Chondrocyte (in vitro differentiated cells): ENCODE results near the gene ZBTB7B. TPM values are rescaled to one million over a fixed set of nuclear protein-coding genes. Genes with fewer than 3 reads are reported as not detected.

ENCODE experiments used
- DNase-seq: peaks from one replicate; pipeline ENCODE4 v3.0.0; 2021; ENCODE audit warnings: mixed read lengths, low spot score
- H3K27ac Mint-ChIP-seq: one replicate; pipeline ENCODE4 v1.8.0; 2021; ENCODE audit warnings: mild to moderate bottlenecking, moderate library complexity, mixed read lengths; ENCODE audit not compliant: unreplicated experiment
- H3K27me3 Mint-ChIP-seq: 2 replicates; pipeline ENCODE4 v1.8.0; 2021; ENCODE audit warnings: low read depth, mixed read lengths
- H3K36me3 Mint-ChIP-seq: 2 replicates; pipeline ENCODE4 v1.8.0; 2021; ENCODE audit warnings: low read depth, mixed read lengths
- H3K4me1 Mint-ChIP-seq: 2 replicates; pipeline ENCODE4 v1.8.0; 2021; ENCODE audit warnings: low read depth, mild to moderate bottlenecking, mixed read lengths
- H3K4me3 Mint-ChIP-seq: one replicate; pipeline ENCODE4 v1.8.0; 2021; ENCODE audit warnings: mild to moderate bottlenecking, moderate library complexity, mixed read lengths; ENCODE audit not compliant: unreplicated experiment
- H3K9me3 Mint-ChIP-seq: 2 replicates; pipeline ENCODE4 v1.8.0; 2021; ENCODE audit warnings: low read depth, mixed read lengths
- long read RNA-seq: library from polyadenylated mRNA; stranded (forward); transcript quantifications from one replicate; pipeline ENCODE4 v2.0.0, GENCODE V29; 2021
- total RNA-seq: library from RNA; stranded (reverse); gene quantifications from 3 replicates; pipeline ENCODE4 v1.2.1, GENCODE V29; 2021
- TF ChIP-seq, protein P1 (sequence below): fragments of 200-600 bp; sonication (generic); IDR thresholded peaks from 2 replicates; pipeline ENCODE4 v1.5.0; 2021; ENCODE audit warnings: antibody characterized with exemption, mild to moderate bottlenecking, moderate library complexity

ZBTB7B gene
- total RNA-seq = 34.8 to 42.9 TPM (median 41.1 TPM) in 3 replicates
- long read RNA-seq, partial matches to known transcripts = 7 of 12 reads
- long read RNA-seq, other reads (novel, unspliced or antisense) = 0 of 12 reads

DNA sequence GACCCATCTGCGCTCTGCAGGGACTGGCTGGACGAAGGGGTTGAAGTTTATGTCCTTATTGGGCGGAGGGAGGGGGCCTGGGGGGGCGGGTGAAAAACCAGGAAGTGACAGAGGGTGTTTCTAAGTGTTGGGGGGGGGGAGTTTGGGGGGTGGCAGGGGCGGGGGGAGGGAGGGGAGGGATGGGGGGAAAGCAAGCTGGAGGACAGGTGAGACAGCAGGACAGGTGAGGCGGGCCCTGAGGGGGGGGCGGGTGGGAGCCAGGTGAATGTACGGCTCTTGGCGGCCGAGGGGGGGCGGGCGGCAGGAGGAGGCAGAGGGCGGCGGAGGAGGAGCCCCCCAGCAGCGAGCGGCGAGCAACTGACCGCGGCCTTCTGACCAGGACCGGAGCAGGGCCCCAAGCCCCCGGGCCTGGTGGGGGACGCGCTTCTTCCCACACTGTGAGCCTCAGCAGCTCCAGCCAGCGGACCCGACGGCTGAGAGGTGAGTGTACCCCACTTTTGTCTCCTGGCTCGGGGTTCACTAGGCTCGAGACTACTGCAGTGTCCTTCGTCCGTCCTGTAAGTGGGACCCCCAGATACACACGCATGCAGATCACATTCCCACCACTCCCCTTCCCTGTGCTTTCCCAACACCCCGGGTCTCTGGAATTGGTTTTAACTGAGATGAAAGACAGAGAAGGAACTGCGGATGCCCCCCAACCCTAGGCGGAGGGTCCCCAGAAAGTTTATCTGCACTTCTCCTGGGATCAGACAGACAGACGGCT, at the start of gene ZBTB7B:
ZBTB7B (plus strand) TSS at position 339 of the 763 bp plus-strand sequence. CDS start 11,859 bp downstream, outside the sequence.
- H3K36me3 Mint-ChIP-seq = no peaks in the 10 kb centered on the region
- peak within 1 kb of the TSS; percentile 92 for H3K4me3 Mint-ChIP-seq
- peaks cover 38% of the 10 kb centered on the region for H3K4me1 Mint-ChIP-seq
- TF ChIP-seq, protein P1, sequence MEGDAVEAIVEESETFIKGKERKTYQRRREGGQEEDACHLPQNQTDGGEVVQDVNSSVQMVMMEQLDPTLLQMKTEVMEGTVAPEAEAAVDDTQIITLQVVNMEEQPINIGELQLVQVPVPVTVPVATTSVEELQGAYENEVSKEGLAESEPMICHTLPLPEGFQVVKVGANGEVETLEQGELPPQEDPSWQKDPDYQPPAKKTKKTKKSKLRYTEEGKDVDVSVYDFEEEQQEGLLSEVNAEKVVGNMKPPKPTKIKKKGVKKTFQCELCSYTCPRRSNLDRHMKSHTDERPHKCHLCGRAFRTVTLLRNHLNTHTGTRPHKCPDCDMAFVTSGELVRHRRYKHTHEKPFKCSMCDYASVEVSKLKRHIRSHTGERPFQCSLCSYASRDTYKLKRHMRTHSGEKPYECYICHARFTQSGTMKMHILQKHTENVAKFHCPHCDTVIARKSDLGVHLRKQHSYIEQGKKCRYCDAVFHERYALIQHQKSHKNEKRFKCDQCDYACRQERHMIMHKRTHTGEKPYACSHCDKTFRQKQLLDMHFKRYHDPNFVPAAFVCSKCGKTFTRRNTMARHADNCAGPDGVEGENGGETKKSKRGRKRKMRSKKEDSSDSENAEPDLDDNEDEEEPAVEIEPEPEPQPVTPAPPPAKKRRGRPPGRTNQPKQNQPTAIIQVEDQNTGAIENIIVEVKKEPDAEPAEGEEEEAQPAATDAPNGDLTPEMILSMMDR = peak; percentile 14
- no peaks in the 10 kb centered on the region for H3K27me3 Mint-ChIP-seq
- DNase-seq = peak; percentile 75
- no peaks in the 10 kb centered on the region for H3K9me3 Mint-ChIP-seq
- H3K27ac Mint-ChIP-seq = peak within 1 kb of the TSS; percentile 97

DNA sequence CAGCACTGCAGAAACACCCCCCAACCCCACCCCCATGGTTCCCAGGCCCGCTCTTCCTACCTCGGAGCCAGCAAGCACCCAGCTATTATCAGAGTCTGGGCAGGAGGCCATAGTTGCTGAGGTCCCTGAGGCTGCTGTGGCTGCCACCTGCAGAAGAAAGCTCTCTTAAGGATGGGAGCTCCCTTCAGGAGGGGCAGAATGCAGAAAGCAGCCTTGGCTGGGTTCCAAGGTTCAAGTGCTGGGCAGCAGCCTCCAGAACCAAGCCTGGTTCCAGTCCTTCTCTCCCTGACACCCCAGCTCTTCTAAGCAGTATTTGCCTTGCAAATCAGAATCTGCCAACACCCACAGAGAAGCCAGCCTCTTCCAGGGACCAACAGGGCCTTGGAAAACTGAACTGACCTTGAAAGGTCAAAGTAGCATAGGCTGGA, 49.0 kb upstream of the ZBTB7B start:
- Mint-ChIP-seq H3K9me3 (no peaks in the 10 kb centered on the region), H3K36me3 (peaks cover 6% of the 10 kb centered on the region), H3K4me3 (no peak overlapping the region), H3K27me3 (no peaks in the 10 kb centered on the region), H3K27ac (no peak overlapping the region), H3K4me1 (peaks cover 44% of the 10 kb centered on the region)
- DNase-seq = no peak
- TF ChIP-seq, protein P1 = no peak

DNA sequence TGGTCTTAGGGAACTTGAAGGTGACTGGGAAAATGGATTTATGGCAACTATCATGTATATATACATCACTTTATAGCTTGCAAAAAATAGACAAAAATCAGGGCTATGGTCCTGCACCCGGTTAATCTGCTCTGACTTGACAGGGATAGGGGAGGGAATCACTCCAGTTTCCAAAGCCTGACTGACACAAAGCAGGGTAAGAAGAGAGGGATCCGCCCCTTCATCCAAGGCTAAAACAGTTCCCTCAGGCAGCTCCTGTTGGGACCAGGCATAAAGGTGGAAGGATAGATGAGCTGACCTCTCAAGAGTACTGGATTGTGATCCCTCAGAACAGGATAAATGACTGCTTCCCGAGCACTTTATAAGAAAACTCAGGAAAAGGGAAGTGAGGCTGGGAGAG, 48.1 kb upstream of the ZBTB7B start:
- no peaks in the 10 kb centered on the region for H3K27me3 Mint-ChIP-seq
- H3K27ac Mint-ChIP-seq = no peak overlapping the region
- H3K4me1 Mint-ChIP-seq = peaks cover 44% of the 10 kb centered on the region
- no peaks in the 10 kb centered on the region for H3K9me3 Mint-ChIP-seq
- TF ChIP-seq, protein P1 = no peak
- no peak for DNase-seq
- no peak overlapping the region for H3K4me3 Mint-ChIP-seq
- H3K36me3 Mint-ChIP-seq = peaks cover 6% of the 10 kb centered on the region

DNA sequence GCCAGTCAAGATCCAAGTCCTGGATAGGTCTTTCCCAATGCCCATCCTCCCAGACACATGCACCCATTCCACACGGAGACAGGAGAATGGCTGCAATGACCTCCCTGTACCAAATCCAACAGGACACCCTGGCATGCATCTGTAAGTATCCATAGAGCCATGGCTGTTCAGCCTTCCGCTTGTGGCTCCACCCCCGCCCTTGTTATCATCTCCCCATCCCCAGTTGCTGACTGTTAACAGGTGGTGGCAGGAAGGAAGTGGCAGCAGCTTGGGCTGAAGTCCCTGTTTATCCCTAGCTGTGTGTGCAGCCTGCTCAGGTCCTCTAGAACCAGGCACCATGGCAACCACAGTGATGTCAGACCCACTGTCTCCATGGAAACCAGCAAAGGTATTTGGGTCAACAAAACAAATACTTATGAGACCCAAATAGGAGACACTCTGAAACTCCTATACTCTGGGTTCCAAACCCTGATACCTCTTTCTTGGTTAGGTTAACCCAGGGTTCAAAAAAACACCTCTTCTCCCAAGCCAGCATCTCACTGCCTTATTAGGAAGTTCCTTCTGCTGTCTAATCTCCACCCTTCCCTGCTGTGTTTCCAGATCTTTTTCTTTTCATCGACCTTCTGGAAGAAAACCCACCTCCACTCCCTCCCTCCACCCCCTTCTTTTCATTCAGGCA, 47.4 kb upstream of the ZBTB7B start:
- DNase-seq = peak; percentile 38
- H3K4me1 Mint-ChIP-seq = peaks cover 44% of the 10 kb centered on the region

More for the DNA sequence above, 47.4 kb upstream of the ZBTB7B start:
- TF ChIP-seq, protein P1 = no peak
- peaks cover 6% of the 10 kb centered on the region for H3K36me3 Mint-ChIP-seq
- peak overlapping the region; percentile 97 for H3K4me3 Mint-ChIP-seq
- H3K27ac Mint-ChIP-seq = peak overlapping the region; percentile 99
- H3K9me3 Mint-ChIP-seq = no peaks in the 10 kb centered on the region
- H3K27me3 Mint-ChIP-seq = no peaks in the 10 kb centered on the region
